ENCODE data around the gene BMP8B. TPM values are rescaled to one million over a fixed set of nuclear protein-coding genes. Genes with fewer than 3 reads are reported as not detected.
"Not testable (repeated sequence)": the region's sequence is repeated elsewhere in the genome, so short reads cannot be mapped to it uniquely, and the experiment has no call there.

Gene BMP8B
- total RNA-seq, 1 donor from 2014 or later = 0.17 TPM

DNA sequence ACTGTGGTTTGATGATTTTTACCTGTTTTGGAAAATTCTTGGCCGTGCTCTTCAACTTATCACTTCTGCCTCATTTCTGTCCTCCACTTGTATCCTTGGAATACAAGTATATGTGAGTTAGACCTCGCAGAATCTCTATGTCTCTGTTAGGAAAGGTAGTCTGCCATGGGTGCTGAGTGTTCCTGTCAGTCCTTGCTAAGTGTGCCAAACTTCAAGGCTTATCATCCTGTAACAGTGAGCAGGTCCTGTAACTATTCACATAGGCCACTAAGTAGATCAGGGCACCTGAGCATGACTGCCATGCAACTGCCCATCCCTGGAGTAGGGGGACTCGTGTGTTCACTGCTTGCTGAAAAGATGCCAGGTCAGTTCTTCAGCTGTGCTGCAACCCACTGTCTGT is 24.2 kb upstream of the BMP8B start:
- DNase-seq = no peak

DNA sequence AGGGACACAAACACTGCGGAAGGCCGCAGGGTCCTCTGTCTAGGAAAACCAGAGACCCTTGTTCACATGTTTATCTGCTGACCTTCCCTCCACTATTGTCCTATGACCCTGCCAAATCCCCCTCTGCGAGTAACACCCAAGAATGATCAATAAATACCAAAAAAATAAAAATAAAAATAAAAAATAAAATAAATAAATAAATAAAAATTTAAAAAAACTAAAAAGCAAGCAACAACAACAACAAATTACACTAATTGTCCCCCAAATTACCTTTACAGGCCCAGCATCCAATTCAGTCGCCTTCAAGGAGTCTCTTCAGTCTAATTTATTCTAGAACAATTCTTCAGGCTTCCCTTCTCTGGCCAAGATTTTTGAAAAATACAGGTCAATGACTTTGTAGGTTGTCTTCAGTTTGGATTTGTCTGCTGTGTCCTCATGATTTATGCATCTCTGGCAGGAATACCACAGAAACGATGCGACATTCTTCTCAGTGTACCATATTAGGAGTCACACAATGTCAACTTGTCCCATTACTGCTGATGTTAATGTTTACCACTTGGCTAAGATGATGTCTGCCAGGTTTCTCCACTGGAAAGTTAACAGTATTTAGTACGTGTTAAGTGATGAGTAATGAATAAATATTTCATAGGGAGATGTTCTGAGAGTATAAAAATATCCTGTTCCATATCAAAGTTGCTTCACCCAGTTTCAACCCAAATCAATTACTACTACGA is 20.3 kb upstream of the BMP8B start:
- no peak for DNase-seq

DNA sequence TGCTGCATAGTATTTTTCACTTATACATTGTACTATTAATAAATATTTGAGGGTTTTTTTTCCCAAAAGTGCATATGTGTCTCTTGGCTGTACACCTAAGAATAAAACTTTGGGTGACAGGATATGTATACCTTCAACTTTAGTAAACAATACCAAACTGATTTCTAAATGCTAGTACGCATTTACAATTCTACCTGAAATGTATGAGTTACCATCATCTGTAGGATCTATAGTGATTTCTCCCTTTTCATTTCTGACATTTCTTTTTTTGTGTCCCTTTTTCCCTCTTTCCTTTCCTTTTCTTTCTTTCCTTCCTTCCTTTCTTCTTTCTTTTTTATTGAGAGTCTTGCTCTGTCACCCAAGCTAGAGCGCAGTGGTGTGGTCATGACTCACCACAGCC is 16.7 kb upstream of the BMP8B start:
- DNase-seq = no peak

DNA sequence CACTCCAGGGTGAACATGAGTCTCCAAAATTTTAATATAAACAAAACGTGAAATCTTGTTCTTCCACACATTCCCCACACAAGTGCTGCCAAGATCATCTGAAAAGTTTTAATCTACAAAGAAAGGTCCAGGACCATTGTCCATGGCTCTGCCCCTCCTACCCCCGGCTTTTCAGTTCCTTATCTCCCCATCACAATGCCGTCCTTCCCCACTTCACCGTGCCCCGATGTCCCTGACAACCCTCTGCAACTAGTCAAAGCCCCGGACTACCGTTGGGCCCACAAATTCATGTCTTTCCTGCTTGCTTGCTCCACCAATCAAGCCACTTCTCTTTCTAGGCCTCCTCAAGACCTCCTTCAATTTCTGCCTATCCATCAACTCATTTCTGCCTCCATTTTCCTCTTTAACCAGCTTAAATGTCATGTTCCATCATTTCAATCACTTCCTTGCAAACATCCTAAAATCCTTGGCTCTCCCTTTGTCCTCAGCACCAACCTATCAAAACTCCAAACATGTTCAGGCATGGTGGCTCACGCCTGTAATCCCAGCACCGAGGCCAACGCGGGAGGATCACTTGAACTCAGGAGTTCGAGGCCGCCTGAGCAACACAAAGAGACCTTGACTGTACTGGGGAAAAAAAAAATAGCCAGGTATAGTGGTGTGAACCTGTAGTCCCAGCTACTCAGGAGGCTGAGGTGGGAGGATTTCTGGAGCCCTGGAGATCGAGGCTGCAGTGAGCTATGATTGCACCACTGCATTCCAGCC is 14.0 kb upstream of the BMP8B start:
- no peak for DNase-seq

DNA sequence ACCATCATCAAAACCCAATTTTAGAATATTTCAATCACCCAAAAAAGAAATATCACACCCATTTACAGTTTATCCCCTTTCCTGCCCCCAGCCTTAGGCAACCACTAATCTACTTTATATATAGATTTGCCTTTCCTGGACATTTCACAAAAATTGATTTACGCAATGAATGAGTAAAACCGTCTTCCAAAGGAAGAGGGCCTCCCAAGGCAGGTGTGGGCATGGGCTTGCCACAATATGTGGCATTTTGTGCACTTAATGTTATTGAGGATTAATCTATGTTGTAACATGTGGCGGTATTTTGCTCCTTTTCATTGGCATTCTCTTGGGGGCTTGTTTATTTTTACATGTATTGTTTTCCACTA is 11.8 kb upstream of the BMP8B start:
- DNase-seq = no peak

DNA sequence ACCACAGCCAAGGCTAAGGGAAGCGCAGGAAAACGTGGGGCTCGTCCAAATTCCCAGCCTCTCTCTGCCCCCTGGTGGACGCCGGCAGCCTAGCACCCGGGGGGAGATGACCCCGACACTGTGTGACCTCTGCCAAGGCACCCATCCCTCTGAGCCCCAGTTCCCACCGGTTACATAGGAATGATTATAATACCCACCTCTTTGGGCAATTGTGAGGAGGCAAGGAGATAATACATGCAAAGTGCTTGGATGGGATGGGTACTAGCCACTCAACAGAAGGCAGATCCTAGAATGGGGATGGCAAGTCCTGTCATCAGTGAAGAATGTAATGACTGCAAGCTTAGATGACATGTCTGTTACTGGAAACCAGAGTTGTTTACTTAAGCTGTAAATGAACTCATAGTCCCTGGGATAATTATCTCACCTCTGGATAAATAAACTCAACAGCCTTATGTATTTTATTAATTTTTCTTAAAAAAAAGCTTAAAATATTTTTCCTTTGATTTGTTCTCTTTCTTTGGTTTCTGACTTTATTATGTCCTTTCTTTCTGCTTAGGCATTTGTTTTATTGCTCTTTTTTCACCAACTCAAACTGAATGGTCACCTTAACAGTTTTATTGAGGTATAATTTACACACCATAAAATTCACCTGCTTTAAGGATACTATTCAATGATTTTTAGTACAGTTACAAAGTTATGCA is 11.3 kb upstream of the BMP8B start:
- peak; percentile 66 for DNase-seq

DNA sequence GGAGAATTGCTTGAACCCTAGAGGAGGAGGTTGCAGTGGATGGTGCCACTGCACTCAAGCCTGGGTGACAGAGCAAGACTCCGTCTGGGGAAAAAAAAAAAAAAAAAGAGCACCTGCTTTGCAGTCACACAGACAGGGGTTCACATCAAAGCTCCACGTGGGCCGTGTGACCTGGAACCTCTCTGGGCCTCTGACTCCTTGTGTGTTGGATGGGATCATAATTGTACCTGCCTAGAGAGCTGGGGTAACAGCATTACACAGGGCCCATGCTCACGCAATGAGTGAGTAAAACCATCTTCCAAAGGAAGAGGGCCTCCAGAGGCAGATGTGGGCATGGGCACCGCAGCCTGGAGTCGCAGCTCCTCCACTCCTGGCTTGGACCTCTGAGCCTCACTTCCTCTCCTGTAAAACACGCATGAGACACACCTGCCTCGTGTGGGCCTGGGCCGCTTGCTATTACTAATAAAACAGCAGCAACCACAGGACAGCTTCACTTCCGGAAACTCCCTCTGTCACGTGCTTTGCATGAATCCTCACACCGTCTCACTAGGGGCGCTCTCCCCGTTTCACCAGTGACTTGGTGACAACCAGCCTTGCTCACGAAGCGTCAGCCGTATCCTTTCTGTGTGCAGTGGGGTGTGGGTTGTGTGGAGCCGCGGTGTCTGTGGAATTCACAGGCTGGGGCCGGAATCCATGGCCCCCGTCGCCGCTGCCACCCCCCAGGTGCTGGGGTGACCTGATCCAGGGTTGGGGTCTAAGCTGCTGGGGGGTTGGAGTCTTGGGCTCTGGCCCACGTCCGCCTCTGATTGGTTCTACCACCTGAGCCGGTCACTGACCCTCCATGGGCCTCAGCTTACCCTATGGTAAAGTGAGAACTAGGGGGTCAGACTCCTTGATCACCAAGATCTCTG is 10.4 kb upstream of the BMP8B start:
- peak; percentile 59 for DNase-seq

DNA sequence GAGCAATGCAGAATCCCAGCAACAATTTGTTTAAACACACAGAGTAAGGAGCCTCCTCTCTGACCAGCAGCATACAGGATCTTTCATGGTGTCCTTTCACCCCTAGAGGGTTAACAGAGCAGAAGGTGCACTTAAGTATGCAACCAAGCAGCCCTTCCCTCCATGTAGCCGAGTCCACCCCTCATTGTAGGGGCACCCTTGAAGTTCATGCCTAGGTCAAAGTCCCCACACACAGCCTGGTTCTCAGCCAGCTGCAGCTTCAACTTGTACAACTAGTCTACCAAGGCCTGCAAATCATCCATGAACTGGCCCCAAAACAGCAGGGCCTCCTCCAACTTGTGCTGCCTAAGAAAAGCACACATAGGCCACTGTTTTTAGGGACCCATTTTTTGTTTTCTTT is 7.0 kb upstream of the BMP8B start:
- DNase-seq = no peak

DNA sequence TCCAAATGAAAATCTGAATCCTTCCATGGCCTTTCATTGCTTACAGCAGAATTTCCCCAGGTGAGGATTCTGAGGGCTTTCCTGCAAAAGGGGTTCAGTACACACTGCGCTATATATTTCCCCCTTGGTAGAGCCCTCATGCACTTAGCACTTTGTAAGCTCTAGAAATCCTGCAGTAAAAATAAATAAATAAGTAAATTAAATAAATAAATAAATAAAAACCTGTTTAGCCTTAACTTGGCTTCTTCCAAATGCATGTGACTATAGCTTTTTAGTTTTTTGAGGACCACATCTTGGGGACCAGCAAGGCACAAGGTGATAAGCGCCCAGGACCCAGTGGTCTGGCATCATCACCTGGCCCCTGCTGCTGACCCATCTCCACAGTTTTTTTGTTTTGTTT is 3.2 kb upstream of the BMP8B start:
- DNase-seq = no peak

DNA sequence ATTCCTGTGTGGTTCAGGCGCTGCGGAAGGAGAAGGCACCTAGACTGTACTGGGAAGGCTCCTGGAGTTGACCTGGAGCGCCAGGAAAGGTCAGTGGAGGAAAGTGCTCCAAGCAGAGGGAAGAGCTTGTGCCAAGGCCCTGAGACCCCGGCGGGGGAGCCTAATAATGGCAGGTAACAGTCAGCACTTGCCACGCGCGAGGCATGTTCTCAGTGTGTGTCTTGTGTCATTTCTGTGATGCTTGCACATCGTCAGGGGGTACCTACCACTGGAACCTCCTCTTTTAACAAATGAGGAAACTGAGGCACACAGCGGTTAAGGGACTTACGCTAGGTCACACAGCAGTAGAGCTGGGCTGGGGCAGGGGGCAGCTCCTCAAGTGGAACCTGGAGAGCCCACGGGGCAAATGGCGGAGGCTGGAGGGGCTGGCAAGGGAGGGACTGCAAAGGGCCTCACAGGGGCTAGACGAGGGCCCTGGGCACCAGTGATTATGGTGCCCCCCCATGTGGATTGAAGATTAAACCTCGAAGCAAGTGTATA is 976 bp upstream of the BMP8B start:
- DNase-seq = no peak

DNA sequence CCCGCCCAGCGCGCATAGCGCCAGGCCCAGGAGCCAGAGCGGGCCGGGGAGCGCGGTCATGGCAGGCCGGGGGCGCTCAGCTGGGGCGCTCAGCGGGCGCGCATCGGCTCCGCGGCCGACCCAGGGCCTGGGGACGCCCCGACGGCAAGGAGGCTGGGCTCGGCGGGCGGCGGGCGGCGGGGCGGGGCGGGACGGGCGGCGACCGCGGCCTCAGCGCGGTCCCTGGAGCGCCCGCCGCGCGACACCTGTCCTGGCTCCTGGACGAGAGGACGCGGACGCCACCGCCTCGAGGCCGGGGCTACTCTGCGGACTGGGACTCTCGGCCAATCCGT is 273 bp downstream of the BMP8B start:
- DNase-seq = no peak

DNA sequence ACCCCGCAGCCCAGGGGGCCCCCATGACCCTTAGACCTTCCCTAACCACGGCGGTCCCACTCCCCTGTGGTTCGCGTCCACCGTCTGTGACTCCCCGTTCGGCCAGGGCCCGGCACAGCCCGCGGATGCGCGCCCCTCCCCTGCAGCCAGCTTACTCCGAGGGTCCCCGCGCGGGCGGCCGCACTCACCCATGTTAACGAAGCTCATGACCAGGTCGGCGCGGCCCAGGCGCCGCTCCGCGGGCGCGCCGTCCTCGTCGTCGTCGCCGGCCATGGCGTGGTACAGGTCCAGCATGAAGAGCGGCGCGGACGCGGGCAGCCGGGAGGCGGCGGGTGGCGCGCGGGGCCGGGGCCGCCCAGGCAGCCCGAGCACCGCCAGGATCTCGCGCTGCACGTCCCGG is 701 bp downstream of the BMP8B start:
- not testable (repeated sequence) for DNase-seq

DNA sequence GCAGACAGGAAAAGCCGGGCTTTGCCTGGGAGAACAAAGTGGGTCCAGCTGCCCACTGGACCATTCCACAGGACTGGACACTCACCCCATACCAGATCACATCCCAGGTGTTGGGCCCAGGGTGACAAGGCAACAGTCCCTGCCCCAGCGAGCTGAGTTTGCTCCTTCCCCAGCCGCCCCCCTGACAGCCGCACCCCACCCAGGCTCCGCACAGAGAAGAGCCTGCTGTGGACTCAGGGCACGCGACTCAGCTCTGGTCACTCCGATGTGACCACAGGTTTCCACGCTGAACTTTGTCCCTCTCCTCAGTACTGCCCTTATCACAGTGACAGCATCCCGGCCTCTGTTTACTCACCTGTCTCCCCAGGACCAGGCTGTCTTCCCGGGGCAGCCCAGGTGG is 1.2 kb downstream of the BMP8B start:
- no peak for DNase-seq

DNA sequence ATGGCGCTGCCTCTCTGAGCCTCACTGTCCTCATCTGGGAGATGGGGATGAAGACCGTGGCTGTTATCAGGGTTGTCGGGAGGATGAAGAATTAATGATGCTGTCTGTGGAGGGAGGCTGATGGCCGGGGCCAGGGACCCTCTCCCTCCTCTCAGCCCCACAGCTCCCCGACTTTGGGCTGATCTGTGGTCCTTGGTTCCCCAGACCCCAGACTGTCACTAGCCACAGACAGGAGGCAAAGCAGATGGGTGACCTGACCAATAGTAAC is 1.6 kb downstream of the BMP8B start:
- DNase-seq = not testable (repeated sequence)

DNA sequence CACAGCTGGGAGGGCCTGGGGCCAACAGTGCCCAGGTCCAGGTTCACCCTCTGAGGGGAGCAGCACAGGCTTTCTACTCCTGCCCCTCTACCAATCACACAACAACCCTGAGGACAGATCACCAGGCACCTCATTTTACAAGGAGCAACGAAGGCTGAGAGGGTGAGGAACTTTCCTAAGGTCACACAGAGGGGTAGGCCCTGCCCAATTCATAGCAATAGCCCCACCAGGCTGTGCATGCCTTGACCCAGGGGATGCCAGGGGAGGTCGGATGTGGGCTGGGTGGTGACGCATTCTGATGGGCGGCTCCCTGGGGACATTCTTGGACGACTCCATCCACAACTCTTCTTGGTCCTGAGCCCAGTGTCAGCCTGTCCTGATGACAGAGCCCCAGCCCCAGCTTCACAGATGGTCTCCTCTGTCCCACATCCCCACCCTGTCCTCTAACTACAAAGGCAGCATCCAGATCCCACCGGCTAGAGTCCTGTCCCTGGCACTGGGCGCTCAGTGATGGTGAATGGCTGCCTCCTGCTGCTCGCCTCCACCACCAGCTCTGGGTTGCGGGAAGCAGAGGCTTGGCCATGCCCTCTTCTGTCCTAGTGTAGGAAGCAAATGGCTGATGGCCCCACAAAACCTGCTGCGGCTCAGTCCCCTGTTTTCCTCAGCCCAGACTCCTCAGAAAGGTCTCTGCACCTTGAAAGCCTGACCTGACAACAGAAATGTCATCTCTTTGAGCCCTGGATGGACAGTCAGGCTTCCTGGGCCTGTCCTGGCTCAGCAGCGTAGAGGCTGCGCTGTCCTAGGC is 2.2 kb downstream of the BMP8B start:
- DNase-seq = not testable (repeated sequence)

DNA sequence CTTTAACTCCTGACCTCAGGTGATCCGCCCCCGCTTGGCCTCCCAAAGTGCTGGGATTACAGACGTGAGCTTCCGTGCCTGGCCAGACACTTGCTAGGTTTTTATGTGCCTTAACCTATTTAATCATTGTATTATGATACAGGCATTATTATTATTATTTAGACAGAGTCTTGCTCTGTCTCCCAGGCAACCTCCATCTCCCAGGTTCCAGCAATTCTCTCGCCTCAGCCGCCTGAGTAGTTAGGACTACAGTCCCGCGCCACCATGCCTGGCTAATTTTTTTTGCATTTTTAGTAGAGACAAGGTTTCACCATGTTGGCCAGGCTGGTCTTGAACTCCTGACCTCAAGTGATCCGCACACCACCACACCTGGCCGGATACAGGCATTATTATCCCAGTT is 6.0 kb downstream of the BMP8B start:
- DNase-seq = not testable (repeated sequence)

DNA sequence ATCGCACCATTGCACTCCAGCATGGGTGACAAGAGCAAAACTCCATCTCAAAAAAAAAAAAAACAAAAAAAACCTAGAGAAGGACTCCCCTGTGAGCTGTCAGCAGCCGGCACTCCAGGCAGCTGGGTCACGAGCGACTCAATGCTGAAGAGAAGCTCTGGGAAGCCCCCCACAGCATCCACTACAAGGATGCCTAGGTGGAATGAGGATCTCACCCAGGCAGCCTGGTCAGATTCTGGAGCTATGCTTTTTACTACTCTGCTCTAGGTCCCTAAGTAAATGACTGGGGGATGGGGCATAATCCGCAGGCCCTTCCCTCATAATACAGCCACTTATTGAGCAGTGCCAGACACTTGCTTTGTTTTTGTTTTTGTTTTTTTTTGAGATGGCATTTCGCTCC is 6.6 kb downstream of the BMP8B start:
- no peak for DNase-seq

DNA sequence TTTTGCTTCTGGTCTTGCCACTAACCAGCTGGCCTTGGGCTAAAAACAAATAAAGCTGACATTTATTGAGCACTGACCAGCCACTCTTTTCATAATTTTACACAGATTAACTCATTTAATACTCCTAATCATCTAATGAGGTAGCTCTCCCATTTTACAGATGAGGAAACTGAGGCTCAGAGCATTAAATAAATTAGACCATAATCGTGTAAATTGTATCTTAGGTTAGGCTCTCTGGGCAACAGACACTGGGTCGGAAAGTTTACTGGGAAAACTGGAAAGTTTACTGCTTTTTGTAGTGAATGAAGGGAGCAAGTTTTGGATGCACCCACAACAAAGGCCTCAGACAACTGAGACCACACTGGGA is 7.3 kb downstream of the BMP8B start:
- DNase-seq = no peak

DNA sequence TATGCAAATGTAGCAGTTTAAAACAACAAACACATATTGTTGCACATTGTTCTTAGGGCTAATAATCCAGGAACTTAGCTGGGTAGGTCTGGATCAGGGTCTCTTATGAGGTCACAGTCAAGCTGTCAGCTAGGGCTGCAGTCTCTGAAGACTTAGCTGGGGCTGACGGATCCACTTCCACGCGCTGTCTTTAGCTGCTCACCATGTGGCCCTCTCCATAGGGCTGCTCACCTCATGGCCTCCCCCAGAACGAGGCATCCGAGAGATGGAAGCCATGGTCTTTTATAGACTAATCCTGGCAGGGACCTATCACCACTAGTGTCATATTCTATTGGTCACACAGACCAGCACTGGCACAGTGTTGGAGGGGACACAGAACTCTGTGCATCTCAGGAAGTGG is 8.8 kb downstream of the BMP8B start:
- DNase-seq = no peak

DNA sequence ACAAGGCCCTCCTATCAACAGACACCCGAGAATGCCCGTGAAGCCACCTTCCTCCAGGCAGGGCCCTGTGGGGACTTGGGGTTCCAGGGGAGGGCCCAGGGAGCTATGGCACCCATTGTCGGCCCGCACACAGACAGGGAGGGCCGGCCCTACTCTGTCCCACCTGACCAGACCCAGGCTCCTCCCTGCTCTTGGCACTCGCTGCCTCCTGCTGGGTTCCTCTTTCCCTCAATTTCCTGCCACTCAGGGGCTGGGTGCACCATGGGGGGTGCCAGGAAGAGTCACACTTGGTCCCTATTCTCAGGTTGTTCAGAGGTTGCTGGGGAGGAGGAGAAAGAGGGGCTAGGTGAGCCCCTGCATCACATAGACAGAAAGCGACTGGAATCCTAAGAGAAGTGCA is 9.5 kb downstream of the BMP8B start:
- no peak for DNase-seq

DNA sequence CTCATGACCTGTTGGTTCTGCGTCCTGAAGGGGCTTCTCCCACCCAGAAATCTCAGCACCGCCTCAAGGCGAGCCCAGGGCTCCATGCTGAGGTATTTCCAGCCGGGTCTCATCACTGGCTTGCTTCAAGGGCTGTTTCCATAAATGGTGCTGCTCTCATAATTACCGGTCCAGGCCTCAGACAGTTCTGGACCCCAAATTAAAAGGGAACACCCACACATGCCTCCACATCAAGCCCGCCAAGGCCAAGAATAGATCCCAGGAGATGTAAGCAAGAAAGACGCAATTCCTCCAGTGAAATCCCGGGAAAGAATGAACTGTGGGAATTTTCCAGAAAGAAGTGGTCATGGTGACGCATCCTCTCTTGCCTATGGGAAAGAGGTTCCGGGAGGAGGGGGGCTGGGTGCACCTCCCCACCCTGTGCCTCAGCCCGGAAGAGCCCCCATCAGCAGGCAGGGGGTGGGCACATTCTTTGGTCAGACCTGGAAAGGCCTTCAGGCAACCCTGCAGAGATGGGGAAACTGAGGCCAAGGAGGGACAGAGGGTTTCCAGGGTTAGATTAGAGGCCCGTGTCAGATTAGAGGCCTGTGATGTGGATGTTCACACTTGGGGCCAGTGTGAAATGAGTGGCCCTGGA is 10.1 kb downstream of the BMP8B start:
- DNase-seq = not testable (repeated sequence)

DNA sequence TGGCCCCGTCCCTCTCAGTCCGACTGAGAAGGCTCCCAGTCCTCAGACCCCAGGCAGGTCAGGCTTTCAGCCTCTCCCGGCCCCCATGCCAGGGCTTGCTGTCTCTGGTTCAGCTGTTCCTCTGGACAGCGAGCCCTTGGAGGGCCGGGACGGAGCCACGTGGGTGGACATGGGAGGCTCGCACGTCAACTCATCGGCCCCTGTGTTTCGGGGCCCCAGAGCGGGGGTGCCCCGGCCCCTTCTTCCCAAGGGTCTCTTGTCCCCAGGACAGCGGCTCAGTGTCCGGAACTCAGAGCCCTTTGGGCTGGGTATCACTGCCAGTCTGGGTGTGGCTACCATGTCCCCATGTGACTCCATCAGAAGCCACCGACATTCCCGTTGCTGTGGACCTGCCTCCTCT is 10.8 kb downstream of the BMP8B start:
- DNase-seq = not testable (repeated sequence)

Measured in dermis blood vessel endothelial cell (primary cell).